ENCODE results near the gene DACT1.

DACT1 gene

GRCh38 chr14:58665773-58666500 lies 28.2 kb downstream of the DACT1 start:
- no peak overlapping the region for H3K27ac ChIP-seq
- DNase-seq (ENCODE audit: low read depth, low spot score), result no peak

GRCh38 chr14:58666737-58667136 lies 29.0 kb downstream of the DACT1 start:
- DNase-seq (ENCODE audit: low read depth, low spot score), result no peak
- no peak overlapping the region for H3K27ac ChIP-seq

DNA sequence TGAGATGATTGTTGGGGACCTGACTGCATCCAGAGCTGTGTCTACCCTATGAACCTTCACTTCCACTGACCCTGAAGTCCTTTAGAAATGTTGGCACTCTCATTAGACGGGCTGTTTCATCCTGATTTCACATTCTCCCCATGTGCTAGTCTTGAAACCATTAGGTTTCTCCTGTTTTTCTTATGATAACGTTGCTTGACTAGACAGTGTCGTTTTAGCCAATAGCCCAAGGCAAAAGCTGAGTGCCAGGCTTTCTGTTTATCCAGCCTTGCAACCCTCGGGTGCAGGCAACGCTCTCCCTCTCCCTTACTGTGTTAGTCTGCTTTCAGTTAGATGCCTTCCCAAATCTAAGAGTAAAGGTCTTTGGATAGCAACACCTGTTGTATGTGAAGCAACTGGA lies 30.1 kb downstream of the DACT1 start:
- H3K27ac ChIP-seq, result no peak overlapping the region
- no peak for DNase-seq (ENCODE audit: low read depth, low spot score)

DNA sequence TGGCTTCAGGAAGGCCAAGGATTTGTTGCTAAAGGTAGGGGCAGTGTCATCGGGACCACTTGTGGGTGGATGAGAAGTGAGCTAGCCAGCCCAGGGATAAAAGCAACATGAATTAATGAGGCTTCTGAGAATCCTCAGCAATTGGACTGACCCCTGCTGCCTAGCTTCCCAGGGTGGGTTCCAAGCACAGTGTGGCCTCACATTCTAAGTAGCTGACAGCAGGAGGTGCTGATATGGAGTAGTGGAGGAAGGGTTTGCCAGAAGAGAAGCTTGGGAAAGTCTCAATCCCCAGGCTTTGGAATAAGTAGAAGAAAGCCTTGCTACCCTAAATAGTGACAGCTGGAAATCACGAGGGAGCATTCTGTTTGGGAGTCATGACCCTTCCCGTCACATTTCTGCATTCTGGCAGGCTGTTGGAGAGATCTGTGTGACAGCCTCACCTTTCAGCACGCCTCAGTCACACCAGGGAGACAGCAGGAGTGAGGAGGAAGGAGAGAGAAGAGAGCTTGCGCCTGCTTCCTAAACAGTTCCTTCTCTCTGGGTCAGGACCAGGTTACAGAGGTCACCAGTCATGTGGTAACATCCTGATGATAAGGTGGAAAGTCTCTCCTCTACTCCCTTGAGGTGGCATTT lies 31.2 kb downstream of the DACT1 start:
- H3K27ac ChIP-seq, result no peak overlapping the region
- DNase-seq (ENCODE audit: low read depth, low spot score), result no peak

DNA sequence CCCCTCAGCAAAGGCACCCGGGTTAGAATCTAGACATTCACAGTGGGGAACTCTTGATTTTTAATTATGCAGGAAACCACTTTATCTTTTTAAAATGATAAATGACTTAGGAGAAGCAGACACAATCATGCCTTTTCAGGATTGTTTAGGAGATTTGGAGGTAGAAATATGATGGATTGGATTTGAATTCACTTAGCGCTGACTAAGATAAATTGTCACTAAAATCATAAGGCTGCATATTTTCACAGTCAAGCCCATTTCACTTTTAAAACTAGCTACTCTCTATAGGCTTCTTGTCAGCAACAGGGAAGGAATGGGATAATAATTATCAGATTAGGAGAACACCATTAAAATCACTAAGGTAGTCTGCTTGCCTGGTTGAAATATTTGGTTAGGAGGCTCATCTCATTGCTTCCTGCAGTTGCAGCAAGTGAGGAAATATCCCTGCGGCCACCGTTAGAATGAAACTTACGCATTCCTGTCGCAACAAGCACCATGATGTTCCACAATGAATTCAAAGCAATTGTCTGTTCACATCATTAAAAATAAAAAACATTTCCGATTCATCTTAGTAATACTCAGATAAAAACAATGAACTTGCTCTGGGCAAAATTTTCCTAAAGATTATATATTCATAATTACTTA lies 31.9 kb downstream of the DACT1 start:
- no peak for DNase-seq (ENCODE audit: low read depth, low spot score)
- no peak overlapping the region for H3K27ac ChIP-seq

GRCh38 chr14:58671024-58671423 lies 33.3 kb downstream of the DACT1 start:
- no peak for DNase-seq (ENCODE audit: low read depth, low spot score)
- H3K27ac ChIP-seq, result no peak overlapping the region

GRCh38 chr14:58671436-58671835 lies 33.7 kb downstream of the DACT1 start:
- no peak overlapping the region for H3K27ac ChIP-seq
- DNase-seq (ENCODE audit: low read depth, low spot score), result no peak

DNA sequence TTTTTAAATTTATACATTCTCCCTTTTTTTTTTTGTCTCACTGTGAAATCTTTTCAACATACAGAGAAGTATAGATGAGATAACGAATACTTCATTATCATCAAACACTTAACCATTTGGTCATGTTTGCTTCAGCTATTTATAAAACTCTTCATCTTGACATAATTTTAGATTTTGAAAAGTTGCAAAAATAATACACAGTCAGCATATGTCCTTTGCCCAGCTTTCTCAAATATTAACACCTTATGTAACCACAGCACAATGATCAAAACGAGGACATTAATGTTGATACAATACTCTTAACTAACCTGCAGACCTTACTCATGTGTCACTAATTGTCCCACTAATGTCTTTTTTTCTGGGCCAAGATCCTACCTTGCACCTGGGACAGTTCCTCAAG lies 36.0 kb downstream of the DACT1 start:
- DNase-seq (ENCODE audit: low read depth, low spot score), result no peak
- H3K27ac ChIP-seq, result no peak overlapping the region

DNA sequence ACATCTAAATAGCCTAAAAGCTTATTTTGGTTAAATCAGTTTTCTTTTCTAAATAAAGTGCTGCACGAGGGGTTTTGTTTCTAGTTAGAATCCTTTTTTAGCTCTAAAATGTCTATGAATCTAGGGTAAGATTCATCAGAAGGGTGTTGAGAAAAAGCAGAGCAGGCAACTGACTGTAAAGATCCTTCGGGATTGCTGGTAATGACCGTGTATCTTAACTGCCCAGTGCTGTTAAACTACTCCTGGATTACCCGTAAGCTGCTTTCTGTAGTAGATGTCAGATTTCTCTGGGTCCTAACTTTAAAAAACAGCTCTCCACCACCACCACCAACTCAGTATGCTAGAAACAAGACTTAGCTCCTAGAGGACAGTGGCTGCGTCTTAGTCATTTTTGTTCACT lies 39.2 kb downstream of the DACT1 start:
- no peak for DNase-seq (ENCODE audit: low read depth, low spot score)
- no peak overlapping the region for H3K27ac ChIP-seq

DNA sequence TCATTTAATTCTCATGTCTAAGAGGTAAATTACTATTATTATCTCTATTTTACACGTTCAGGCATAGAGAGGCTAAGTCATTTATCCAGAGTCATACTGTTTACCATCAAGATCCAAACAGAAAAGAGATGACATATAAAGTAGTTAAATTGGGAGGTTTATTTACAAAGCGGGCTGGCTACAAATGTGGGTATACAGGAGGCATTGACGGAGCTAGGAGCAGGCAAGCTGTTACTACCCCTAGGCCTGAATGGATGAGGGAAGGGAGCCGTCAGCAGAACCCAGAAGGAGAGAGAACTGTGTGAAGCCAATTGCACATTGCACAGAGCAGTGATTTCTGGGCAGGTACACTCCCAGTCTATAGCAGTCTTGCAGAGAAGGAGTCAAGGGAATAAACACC lies 39.8 kb downstream of the DACT1 start:
- no peak overlapping the region for H3K27ac ChIP-seq
- DNase-seq (ENCODE audit: low read depth, low spot score), result no peak

DNA sequence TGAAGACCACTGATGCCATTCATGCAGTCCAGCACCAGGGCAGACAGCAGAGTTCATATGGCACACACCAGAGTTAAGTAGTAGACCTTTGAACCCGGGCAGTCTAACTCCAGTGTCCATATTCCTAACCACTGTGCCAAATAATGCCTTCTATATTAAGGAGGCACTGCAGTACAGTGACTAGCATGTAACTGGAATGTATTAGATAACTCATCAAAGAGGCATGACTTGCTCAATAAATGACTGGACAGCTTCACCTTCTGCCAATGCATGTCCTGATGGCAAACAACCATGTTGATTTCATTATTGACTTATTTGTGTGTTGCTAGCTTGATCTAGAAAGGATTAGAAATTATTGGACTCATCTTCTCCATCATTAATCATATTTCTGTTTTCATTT lies 40.2 kb downstream of the DACT1 start:
- DNase-seq (ENCODE audit: low read depth, low spot score), result no peak
- no peak overlapping the region for H3K27ac ChIP-seq

GRCh38 chr14:58680698-58681097 lies 42.9 kb downstream of the DACT1 start:
- no peak overlapping the region for H3K27ac ChIP-seq
- DNase-seq (ENCODE audit: low read depth, low spot score), result no peak

DNA sequence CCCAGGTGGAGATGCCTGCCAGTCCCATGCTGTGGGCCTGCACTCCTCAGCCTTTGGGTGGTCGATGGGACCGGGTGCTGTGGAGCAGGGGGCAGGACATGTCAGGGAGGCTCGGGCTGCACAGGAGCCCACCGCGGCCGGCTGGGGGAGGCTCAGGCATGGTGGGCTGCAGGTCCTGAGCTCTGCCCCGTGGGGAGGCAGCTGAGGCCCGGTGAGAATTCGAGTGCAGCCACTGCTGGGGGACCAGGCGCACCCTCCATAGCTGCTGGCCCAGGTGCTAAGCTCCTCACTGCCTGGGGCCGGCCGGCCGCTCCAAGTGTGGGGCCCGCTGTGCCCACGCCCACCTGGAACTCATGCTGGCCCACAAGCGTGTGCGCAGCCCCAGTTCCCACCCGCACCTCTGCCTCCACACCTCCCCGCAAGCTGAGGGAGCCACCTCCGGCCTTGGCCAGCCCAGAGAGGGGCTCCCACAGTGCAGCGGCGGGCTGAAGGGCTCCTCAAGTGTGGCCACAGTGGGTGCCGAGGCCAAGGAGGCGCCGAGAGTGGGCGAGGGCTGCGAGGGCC lies 49.6 kb downstream of the DACT1 start:
- no peak for DNase-seq (ENCODE audit: low read depth, low spot score)
- H3K27ac ChIP-seq, result no peak overlapping the region

DNA sequence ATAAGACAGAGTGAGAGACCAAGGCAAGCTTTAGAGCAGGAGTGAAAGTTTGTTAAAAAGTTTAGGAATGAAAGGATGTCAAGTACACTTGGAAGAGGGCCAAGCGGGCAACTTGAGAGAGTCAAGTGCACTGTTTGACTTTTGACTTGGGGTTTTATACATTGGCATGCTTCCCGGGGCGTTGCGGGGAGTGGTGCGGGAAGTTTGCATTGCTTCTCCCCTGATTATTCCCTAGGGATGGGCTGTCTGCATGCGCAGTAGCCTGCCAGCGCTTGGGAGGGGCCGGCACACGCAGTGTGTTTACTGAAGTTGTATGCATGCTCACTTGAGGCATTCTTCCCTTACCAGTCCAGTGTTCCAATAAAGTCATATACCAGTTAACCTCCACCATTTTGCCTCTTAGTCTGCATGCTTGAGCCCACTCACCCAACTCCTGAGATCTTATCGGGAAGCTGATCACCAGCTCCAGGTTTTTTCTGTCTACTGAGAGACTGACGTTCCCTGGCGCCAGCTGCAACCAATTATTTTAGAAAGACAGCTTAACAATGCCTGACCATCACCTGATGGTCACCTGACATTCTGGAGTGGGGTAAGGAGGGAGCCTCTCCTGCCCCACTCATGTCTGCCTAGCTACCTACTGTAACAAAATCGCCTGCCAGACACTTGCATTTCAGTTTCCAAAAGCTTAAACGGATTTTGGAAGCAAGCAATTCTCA lies 53.2 kb downstream of the DACT1 start:
- H3K27ac ChIP-seq, result no peak overlapping the region
- no peak for DNase-seq (ENCODE audit: low read depth, low spot score)

DNA sequence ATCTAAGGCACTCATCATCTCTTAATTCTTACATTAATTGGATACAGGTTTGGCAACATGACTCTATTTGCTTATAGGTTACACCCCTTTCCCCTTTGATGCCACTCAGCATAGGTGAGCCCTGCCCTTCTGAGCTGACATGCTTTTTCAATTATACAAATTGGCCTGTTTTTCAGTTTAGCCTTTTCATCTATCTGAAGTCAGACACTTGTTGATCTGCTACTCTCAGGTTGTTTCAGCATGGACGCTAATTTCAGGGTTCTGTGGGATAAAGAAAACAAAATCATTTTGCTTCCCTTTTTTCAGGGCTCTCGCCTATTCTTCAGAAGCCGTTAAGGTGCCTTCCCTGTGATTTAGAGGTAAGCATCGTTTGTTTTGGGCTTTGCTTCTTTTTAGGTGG lies 55.3 kb downstream of the DACT1 start:
- no peak overlapping the region for H3K27ac ChIP-seq
- DNase-seq (ENCODE audit: low read depth, low spot score), result no peak

- H3K27ac ChIP-seq, result no peak overlapping the region
- DNase-seq (ENCODE audit: low read depth, low spot score), result no peak
Measured at GRCh38 chr14:58695514-58695913, 57.8 kb downstream of the DACT1 start.

DNA sequence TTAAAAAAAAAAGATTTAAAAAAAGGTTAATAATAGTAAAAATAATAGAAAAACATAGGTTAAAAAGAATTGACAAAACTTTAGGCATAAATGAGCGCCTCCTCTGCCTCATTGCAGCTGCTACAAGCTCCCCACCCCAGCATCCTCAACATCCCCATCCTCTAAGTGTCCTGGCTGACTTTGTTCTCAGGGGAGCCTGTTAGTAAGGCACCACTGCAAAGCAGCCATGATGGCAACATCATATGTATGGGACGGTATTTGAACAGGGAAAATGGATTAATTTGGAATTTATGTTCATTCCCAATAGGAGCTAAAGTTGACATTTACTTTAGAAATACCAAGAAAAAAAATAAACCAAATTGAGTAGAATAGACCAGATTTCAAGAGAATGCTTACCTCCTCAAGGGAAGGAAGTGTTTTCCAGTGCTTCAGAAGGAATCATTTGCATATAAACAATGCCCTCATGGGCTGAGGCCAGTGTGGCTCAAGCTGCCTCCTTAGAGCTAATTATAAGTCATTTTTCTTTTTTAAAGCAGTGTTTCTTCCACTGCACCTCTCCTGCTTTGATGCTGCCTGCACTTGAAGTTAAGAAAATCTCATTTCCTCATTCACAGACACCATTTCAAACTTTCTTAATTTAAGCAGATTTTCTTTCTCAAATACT lies 59.6 kb downstream of the DACT1 start:
- no peak for DNase-seq (ENCODE audit: low read depth, low spot score)
- H3K27ac ChIP-seq, result no peak overlapping the region
